SU-DHL-6 (cell line): ENCODE data around the gene MBLAC1.

Experiments
- H2AFZ ChIP-seq: fragments of 200-600 bp; sonication (generic); 2 replicates; pipeline ENCODE4 v1.6.1; 2014; ENCODE audit warnings: low read depth, mild to moderate bottlenecking, moderate library complexity, mixed read lengths, antibody characterized with exemption, low read length; ENCODE audit not compliant: severe bottlenecking
- H3F3A ChIP-seq: fragments of 200-600 bp; shearing (Covaris generic); 2 replicates; pipeline ENCODE4 v1.6.0; 2016; ENCODE audit warnings: antibody characterized with exemption, mild to moderate bottlenecking; ENCODE audit not compliant: insufficient read depth
- H3K27ac ChIP-seq: fragments of 200-600 bp; sonication (generic); 2 replicates; pipeline ENCODE4 v1.5.1; 2016; ENCODE audit warnings: low read depth, mild to moderate bottlenecking, low read length, moderate library complexity, mixed read lengths
- H3K27me3 ChIP-seq: fragments of 200-600 bp; sonication (generic), shearing (Covaris generic); 2 replicates; pipeline ENCODE4 v1.6.0; 2014; ENCODE audit warnings: mild to moderate bottlenecking, low read length
- H3K36me3 ChIP-seq: fragments of 200-600 bp; sonication (generic); 2 replicates; pipeline ENCODE4 v1.6.1; 2014; ENCODE audit warnings: mild to moderate bottlenecking, low read length, mixed read lengths
- H3K4me2 ChIP-seq: fragments of 300-600, 200-600 bp; shearing (Covaris generic), sonication (generic); 2 replicates; pipeline ENCODE4 v1.6.0; 2014; ENCODE audit warnings: low read length, low read depth, mild to moderate bottlenecking; ENCODE audit not compliant: poor library complexity, severe bottlenecking
- H3K4me3 ChIP-seq: fragments of 200-600 bp; sonication (generic); 2 replicates; pipeline ENCODE4 v1.5.1; 2014; ENCODE audit warnings: antibody characterized with exemption, low read length, mild to moderate bottlenecking, mixed read lengths; ENCODE audit not compliant: insufficient read depth, poor library complexity, severe bottlenecking
- H3K79me2 ChIP-seq: fragments of 200-600 bp; sonication (generic); 2 replicates; pipeline ENCODE4 v1.6.1; 2014; ENCODE audit warnings: mild to moderate bottlenecking, low read length, moderate library complexity; ENCODE audit not compliant: insufficient read depth
- H3K9ac ChIP-seq: fragments of 200-600 bp; sonication (generic); 2 replicates; pipeline ENCODE4 v1.7.0; 2014; ENCODE audit warnings: mild to moderate bottlenecking, low read length
- H3K9me2 ChIP-seq: fragments of 200-600 bp; sonication (generic); replicated peaks from 2 replicates; pipeline ENCODE4 v1.6.1; 2014; ENCODE audit warnings: low read length; ENCODE audit not compliant: insufficient read depth
- H3K9me3 ChIP-seq: fragments of 200-600 bp; sonication (generic); 2 replicates; pipeline ENCODE4 v1.6.1; 2014; ENCODE audit warnings: low read length, mixed read lengths; ENCODE audit not compliant: insufficient read depth
- H4K20me1 ChIP-seq: fragments of 200-600 bp; sonication (generic); 2 replicates; pipeline ENCODE4 v1.6.1; 2014; ENCODE audit warnings: low read depth, mild to moderate bottlenecking, antibody characterized with exemption, low read length, moderate library complexity, mixed read lengths
- CTCF ChIP-seq: fragments of 200-600 bp; sonication (generic); IDR thresholded peaks from one replicate; pipeline ENCODE4 v1.5.1; 2017; ENCODE audit warnings: antibody characterized with exemption, mild to moderate bottlenecking, low read length, moderate library complexity; ENCODE audit not compliant: insufficient read depth, poor library complexity, severe bottlenecking
- EZH2phosphoT487 ChIP-seq: fragments of 200-600 bp; sonication (generic), shearing (Covaris generic); conservative IDR thresholded peaks from 2 replicates; pipeline ENCODE4 v1.6.1; 2018; ENCODE audit warnings: mild to moderate bottlenecking, antibody characterized with exemption, low read length, moderate library complexity, mixed read lengths

Gene MBLAC1

GRCh38 chr7:100091411-100092181 lies 35.2 kb upstream of the MBLAC1 start:
- no peak overlapping the region for H3K4me3 ChIP-seq
- no peak for TF ChIP-seq EZH2phosphoT487
- H3K9me3 ChIP-seq = no peaks in the 10 kb centered on the region
- H3K9me2 ChIP-seq = no peaks in the 10 kb centered on the region
- no peak overlapping the region for H2AFZ ChIP-seq
- H3K4me2 ChIP-seq = no peak overlapping the region
- H4K20me1 ChIP-seq = peaks cover 5% of the 10 kb centered on the region; the same call in 1 of the 2 replicates
- H3F3A ChIP-seq = peaks cover 62% of the 10 kb centered on the region
- peaks cover 49% of the 10 kb centered on the region for H3K36me3 ChIP-seq
- H3K27me3 ChIP-seq = no peaks in the 10 kb centered on the region
- no peak overlapping the region for H3K27ac ChIP-seq
- peaks cover 8% of the 10 kb centered on the region; the same call in 1 of the 2 replicates for H3K79me2 ChIP-seq
- H3K9ac ChIP-seq = no peak overlapping the region

- no peak overlapping the region for H3K4me3 ChIP-seq
- H3K9me2 ChIP-seq = no peaks in the 10 kb centered on the region
- H3K9ac ChIP-seq = no peak overlapping the region
- no peak overlapping the region for H3K4me2 ChIP-seq
- peaks cover 65% of the 10 kb centered on the region for H3F3A ChIP-seq
- no peaks in the 10 kb centered on the region for H3K9me3 ChIP-seq
- H3K36me3 ChIP-seq = peaks cover 60% of the 10 kb centered on the region
- no peak overlapping the region for H2AFZ ChIP-seq
- no peak overlapping the region for H3K27ac ChIP-seq
- no peaks in the 10 kb centered on the region for H3K27me3 ChIP-seq
- TF ChIP-seq EZH2phosphoT487 (no peak), CTCF (no peak)
- peaks cover 5% of the 10 kb centered on the region; the same call in 1 of the 2 replicates for H4K20me1 ChIP-seq
- peaks cover 11% of the 10 kb centered on the region for H3K79me2 ChIP-seq
Measured at GRCh38 chr7:100093054-100093453, 33.7 kb upstream of the MBLAC1 start.

- H4K20me1 ChIP-seq = peaks cover 7% of the 10 kb centered on the region; the same call in 1 of the 2 replicates
- no peak overlapping the region for H3K4me2 ChIP-seq
- no peak overlapping the region for H3K9ac ChIP-seq
- no peaks in the 10 kb centered on the region for H3K9me3 ChIP-seq
- no peak overlapping the region for H3K27ac ChIP-seq
- H3K9me2 ChIP-seq = no peaks in the 10 kb centered on the region
- peaks cover 64% of the 10 kb centered on the region for H3K36me3 ChIP-seq
- no peak overlapping the region for H2AFZ ChIP-seq
- peaks cover 16% of the 10 kb centered on the region for H3K79me2 ChIP-seq
- no peaks in the 10 kb centered on the region for H3K27me3 ChIP-seq
- H3F3A ChIP-seq = peaks cover 65% of the 10 kb centered on the region
- H3K4me3 ChIP-seq = no peak overlapping the region
- TF ChIP-seq EZH2phosphoT487 (no peak), CTCF (no peak)
Measured at GRCh38 chr7:100093498-100093897, 33.3 kb upstream of the MBLAC1 start.

GRCh38 chr7:100093925-100094486 lies 32.8 kb upstream of the MBLAC1 start:
- H3F3A ChIP-seq = peaks cover 65% of the 10 kb centered on the region

More at GRCh38 chr7:100093925-100094486, 32.8 kb upstream of the MBLAC1 start:
- Histone ChIP-seq H3K27me3 (no peaks in the 10 kb centered on the region), H3K27ac (no peak overlapping the region), H4K20me1 (peaks cover 7% of the 10 kb centered on the region; the same call in 1 of the 2 replicates), H3K4me2 (no peak overlapping the region), H3K36me3 (peaks cover 69% of the 10 kb centered on the region), H3K79me2 (peaks cover 16% of the 10 kb centered on the region), H2AFZ (no peak overlapping the region), H3K9me3 (no peaks in the 10 kb centered on the region), H3K9me2 (no peaks in the 10 kb centered on the region), H3K4me3 (no peak overlapping the region), H3K9ac (no peak overlapping the region)
- TF ChIP-seq EZH2phosphoT487 = no peak
- no peak for TF ChIP-seq CTCF
